ENCODE data around the gene KRT1.

The KRT1 gene

DNA sequence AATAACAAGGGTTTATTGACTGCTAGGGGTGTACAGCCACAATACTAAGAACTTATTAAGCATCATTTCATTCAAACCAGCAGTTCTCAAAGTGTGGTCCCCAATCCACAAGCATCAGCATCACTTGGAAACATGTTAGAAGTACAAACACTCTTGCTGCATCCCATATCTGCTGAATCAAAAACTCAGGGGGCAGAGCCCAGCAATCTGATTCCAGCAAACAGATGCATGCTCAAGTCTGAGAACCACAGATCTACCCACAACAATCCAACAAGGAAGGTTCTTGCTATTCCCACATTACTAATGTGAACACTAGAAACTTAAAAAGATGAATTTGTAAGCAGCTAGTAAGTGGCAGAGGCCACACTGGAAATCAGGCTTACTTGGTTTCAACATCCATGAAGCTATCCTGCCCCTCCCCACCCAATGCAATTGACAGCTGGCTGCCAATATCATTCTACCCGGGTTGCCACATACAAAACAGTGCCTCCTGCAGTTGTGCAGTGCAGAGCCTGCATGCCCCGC lies 16.9 kb upstream of the KRT1 start:
- Histone ChIP-seq H3K14ac (ENCODE audit: low read length) (no peak overlapping the region), H3K4me3 (ENCODE audit: low read length in 2 of 2) (no peak overlapping the region), H2BK12ac (ENCODE audit: low read length) (no peak overlapping the region), H3K9ac (ENCODE audit: low read depth, low read length, poor library complexity) (no peak overlapping the region), H4K91ac (ENCODE audit: low read depth, low read length, poor library complexity) (no peak overlapping the region), H3K79me1 (ENCODE audit: low read depth, low read length) (no peaks in the 10 kb centered on the region), H3K9me3 (replicated peaks in 1 of 2; ENCODE audit: control insufficient read depth in 2 of 2, insufficient read depth in 1 of 2, low read depth in 1 of 2, low read length in 2 of 2) (no peaks in the 10 kb centered on the region), H3K27me3 (ENCODE audit: control insufficient read depth in 3 of 3, insufficient read depth in 3 of 3, low read depth in 1 of 3, low read length in 3 of 3) (peaks cover 0 to 14% (median 0%) of the 10 kb centered on the region in 3 experiments), H4K8ac (ENCODE audit: low read depth, low read length) (no peak overlapping the region), H2AFZ (ENCODE audit: low read length) (no peak overlapping the region), H2BK120ac (ENCODE audit: low read depth, low read length) (no peak overlapping the region), H3K4me1 (ENCODE audit: control insufficient read depth in 2 of 2, insufficient read depth in 1 of 2, low read depth in 1 of 2, low read length in 2 of 2) (peaks cover 0 to 9% of the 10 kb centered on the region in 2 donors), H2BK15ac (ENCODE audit: low read length) (no peak overlapping the region), H3K4ac (ENCODE audit: low read length) (no peak overlapping the region), H3K27ac (replicated peaks; ENCODE audit: low read length) (no peak overlapping the region), H3K36me3 (replicated peaks in 1 of 2; ENCODE audit: control insufficient read depth in 2 of 2, insufficient read depth in 2 of 2, low read length in 2 of 2) (no peaks in the 10 kb centered on the region), H3K23ac (ENCODE audit: low read depth, low read length, poor library complexity) (no peak overlapping the region), H3K4me2 (ENCODE audit: insufficient read depth, low read length, poor library complexity, severe bottlenecking) (no peak overlapping the region), H3K18ac (ENCODE audit: low read length) (no peak overlapping the region), H2BK5ac (ENCODE audit: low read length) (peak overlapping the region; percentile 67), H2AK5ac (ENCODE audit: low read depth, low read length) (no peak overlapping the region)
- no peak for DNase-seq (ENCODE audit: low spot score)
- WGBS, 2 donors (ENCODE audit: extremely low coverage in 2 of 2, insufficient read length in 2 of 2, insufficient replicate concordance in 1 of 2): no CpG with 5 or more reads among the region's 2 CpGs

DNA sequence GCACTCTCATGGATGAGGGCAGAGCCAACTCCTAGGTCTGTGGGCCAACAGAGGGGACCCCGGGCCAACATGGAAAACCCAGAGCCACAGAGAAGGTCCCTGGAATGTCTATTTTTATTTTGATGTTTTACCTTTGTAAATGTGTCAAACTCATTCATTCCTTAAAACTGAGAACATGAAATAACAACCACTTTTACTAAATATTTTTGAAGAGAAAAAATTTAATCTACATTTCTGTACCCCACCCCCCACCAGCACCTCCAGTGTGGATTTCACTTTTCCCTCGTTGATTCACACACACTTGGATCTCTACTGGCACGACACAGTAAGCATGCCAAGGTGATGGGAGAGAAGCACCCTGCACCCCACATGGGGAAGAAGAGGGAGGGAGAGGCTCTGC lies 16.4 kb upstream of the KRT1 start:
- H3K36me3 ChIP-seq (replicated peaks in 1 of 2; ENCODE audit: control insufficient read depth in 2 of 2, insufficient read depth in 2 of 2, low read length in 2 of 2): no peaks in the 10 kb centered on the region
- no peaks in the 10 kb centered on the region for H3K9me3 ChIP-seq (replicated peaks in 1 of 2; ENCODE audit: control insufficient read depth in 2 of 2, insufficient read depth in 1 of 2, low read depth in 1 of 2, low read length in 2 of 2)
- DNase-seq (ENCODE audit: low spot score): no peak
- H4K91ac ChIP-seq (ENCODE audit: low read depth, low read length, poor library complexity): no peak overlapping the region
- no peak overlapping the region for H2BK12ac ChIP-seq (ENCODE audit: low read length)
- H3K18ac ChIP-seq (ENCODE audit: low read length): peak overlapping the region; percentile 17
- H2BK5ac ChIP-seq (ENCODE audit: low read length): no peak overlapping the region
- no peak overlapping the region for H3K9ac ChIP-seq (ENCODE audit: low read depth, low read length, poor library complexity)
- no peak overlapping the region for H2BK120ac ChIP-seq (ENCODE audit: low read depth, low read length)
- peaks cover 0 to 19% (median 0%) of the 10 kb centered on the region in 3 experiments for H3K27me3 ChIP-seq (ENCODE audit: control insufficient read depth in 3 of 3, insufficient read depth in 3 of 3, low read depth in 1 of 3, low read length in 3 of 3)
- peaks cover 0 to 11% of the 10 kb centered on the region in 2 donors for H3K4me1 ChIP-seq (ENCODE audit: control insufficient read depth in 2 of 2, insufficient read depth in 1 of 2, low read depth in 1 of 2, low read length in 2 of 2)
- H3K4me2 ChIP-seq (ENCODE audit: insufficient read depth, low read length, poor library complexity, severe bottlenecking): no peak overlapping the region
- H2BK15ac ChIP-seq (ENCODE audit: low read length): no peak overlapping the region
- no peak overlapping the region for H3K14ac ChIP-seq (ENCODE audit: low read length)
- no peak overlapping the region for H4K8ac ChIP-seq (ENCODE audit: low read depth, low read length)
- no peak overlapping the region for H3K4ac ChIP-seq (ENCODE audit: low read length)
- no peak overlapping the region for H2AK5ac ChIP-seq (ENCODE audit: low read depth, low read length)
- no peaks in the 10 kb centered on the region for H3K79me1 ChIP-seq (ENCODE audit: low read depth, low read length)
- no CpG with 5 or more reads among the region's 3 CpGs for WGBS, 2 donors (ENCODE audit: extremely low coverage in 2 of 2, insufficient read length in 2 of 2, insufficient replicate concordance in 1 of 2)
- H2AFZ ChIP-seq (ENCODE audit: low read length): no peak overlapping the region
- H3K27ac ChIP-seq (replicated peaks; ENCODE audit: low read length): no peak overlapping the region
- no peak overlapping the region for H3K23ac ChIP-seq (ENCODE audit: low read depth, low read length, poor library complexity)
- H3K4me3 ChIP-seq (ENCODE audit: low read length in 2 of 2): no peak overlapping the region

DNA sequence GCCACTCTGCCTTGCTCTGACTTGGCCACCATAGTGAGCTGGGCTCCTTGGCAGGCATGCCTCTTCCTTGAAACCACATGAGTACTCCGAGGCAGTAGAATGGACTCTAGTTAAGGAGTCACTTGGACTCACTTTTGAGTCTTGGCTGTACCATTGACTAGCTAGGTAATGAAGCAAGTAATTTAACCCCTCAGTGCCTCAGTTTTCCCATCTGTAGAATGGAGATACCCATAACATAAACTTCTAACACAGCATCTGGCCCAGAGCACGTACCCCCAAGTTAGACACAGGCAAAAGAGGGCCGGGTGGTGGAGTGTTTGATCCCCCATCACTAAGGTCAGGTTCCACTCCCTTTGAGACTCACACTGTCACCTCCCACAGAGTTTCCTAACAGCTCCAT lies 14.8 kb upstream of the KRT1 start:
- no peak overlapping the region for H2AK5ac ChIP-seq (ENCODE audit: low read depth, low read length)
- H3K9me3 ChIP-seq (replicated peaks in 1 of 2; ENCODE audit: control insufficient read depth in 2 of 2, insufficient read depth in 1 of 2, low read depth in 1 of 2, low read length in 2 of 2): no peaks in the 10 kb centered on the region
- no peak for DNase-seq (ENCODE audit: low spot score)
- no peak overlapping the region for H2BK12ac ChIP-seq (ENCODE audit: low read length)
- H2BK15ac ChIP-seq (ENCODE audit: low read length): no peak overlapping the region
- H2AFZ ChIP-seq (ENCODE audit: low read length): no peak overlapping the region
- H3K18ac ChIP-seq (ENCODE audit: low read length): no peak overlapping the region
- H3K4me1 ChIP-seq (ENCODE audit: control insufficient read depth in 2 of 2, insufficient read depth in 1 of 2, low read depth in 1 of 2, low read length in 2 of 2): peaks cover 0 to 17% of the 10 kb centered on the region in 2 donors
- H3K36me3 ChIP-seq (replicated peaks in 1 of 2; ENCODE audit: control insufficient read depth in 2 of 2, insufficient read depth in 2 of 2, low read length in 2 of 2): no peaks in the 10 kb centered on the region
- H3K4ac ChIP-seq (ENCODE audit: low read length): no peak overlapping the region
- H3K79me1 ChIP-seq (ENCODE audit: low read depth, low read length): no peaks in the 10 kb centered on the region
- no peak overlapping the region for H3K9ac ChIP-seq (ENCODE audit: low read depth, low read length, poor library complexity)
- no peak overlapping the region for H3K4me2 ChIP-seq (ENCODE audit: insufficient read depth, low read length, poor library complexity, severe bottlenecking)
- no peak overlapping the region for H3K14ac ChIP-seq (ENCODE audit: low read length)
- no peak overlapping the region for H3K27ac ChIP-seq (replicated peaks; ENCODE audit: low read length)
- no peak overlapping the region for H2BK5ac ChIP-seq (ENCODE audit: low read length)
- WGBS, 2 donors (ENCODE audit: extremely low coverage in 2 of 2, insufficient read length in 2 of 2, insufficient replicate concordance in 1 of 2): no CpG with 5 or more reads among the region's 3 CpGs
- no peak overlapping the region for H2BK120ac ChIP-seq (ENCODE audit: low read depth, low read length)
- H4K8ac ChIP-seq (ENCODE audit: low read depth, low read length): no peak overlapping the region
- H3K4me3 ChIP-seq (ENCODE audit: low read length in 2 of 2): no peak overlapping the region
- H3K27me3 ChIP-seq (ENCODE audit: control insufficient read depth in 3 of 3, insufficient read depth in 3 of 3, low read depth in 1 of 3, low read length in 3 of 3): peaks cover 0 to 35% (median 7%) of the 10 kb centered on the region in 3 experiments
- no peak overlapping the region for H3K23ac ChIP-seq (ENCODE audit: low read depth, low read length, poor library complexity)
- H4K91ac ChIP-seq (ENCODE audit: low read depth, low read length, poor library complexity): no peak overlapping the region

DNA sequence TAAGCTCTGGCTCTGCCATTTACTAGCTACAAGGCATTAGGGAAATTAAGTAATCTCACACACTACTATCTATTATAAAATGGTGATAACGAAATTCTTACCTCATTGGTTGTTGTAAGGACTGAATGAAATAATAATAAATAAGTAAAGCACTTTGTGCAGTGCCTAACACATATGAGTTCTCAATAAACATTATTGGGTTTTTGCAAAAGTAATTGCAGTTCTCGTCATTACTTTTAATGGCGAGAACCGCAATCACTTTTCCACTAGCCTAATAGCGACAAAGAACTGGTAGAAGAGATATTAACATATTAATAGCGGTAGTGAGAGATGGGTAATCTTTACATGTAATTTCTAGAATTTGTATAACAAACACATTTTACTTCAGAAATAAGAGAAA lies 13.9 kb upstream of the KRT1 start:
- WGBS, 2 donors (ENCODE audit: extremely low coverage in 2 of 2, insufficient read length in 2 of 2, insufficient replicate concordance in 1 of 2): no CpG with 5 or more reads among the region's 6 CpGs
- H2BK120ac ChIP-seq (ENCODE audit: low read depth, low read length): no peak overlapping the region
- no peak overlapping the region for H2BK12ac ChIP-seq (ENCODE audit: low read length)
- no peak overlapping the region for H3K23ac ChIP-seq (ENCODE audit: low read depth, low read length, poor library complexity)
- no peak overlapping the region for H3K4me2 ChIP-seq (ENCODE audit: insufficient read depth, low read length, poor library complexity, severe bottlenecking)
- no peak overlapping the region for H2BK5ac ChIP-seq (ENCODE audit: low read length)
- H3K36me3 ChIP-seq (replicated peaks in 1 of 2; ENCODE audit: control insufficient read depth in 2 of 2, insufficient read depth in 2 of 2, low read length in 2 of 2): no peaks in the 10 kb centered on the region
- peaks cover 0 to 17% of the 10 kb centered on the region in 2 donors for H3K4me1 ChIP-seq (ENCODE audit: control insufficient read depth in 2 of 2, insufficient read depth in 1 of 2, low read depth in 1 of 2, low read length in 2 of 2)
- H2AK5ac ChIP-seq (ENCODE audit: low read depth, low read length): no peak overlapping the region
- H2AFZ ChIP-seq (ENCODE audit: low read length): no peak overlapping the region
- no peak overlapping the region for H4K91ac ChIP-seq (ENCODE audit: low read depth, low read length, poor library complexity)
- no peaks in the 10 kb centered on the region for H3K9me3 ChIP-seq (replicated peaks in 1 of 2; ENCODE audit: control insufficient read depth in 2 of 2, insufficient read depth in 1 of 2, low read depth in 1 of 2, low read length in 2 of 2)
- H3K14ac ChIP-seq (ENCODE audit: low read length): no peak overlapping the region
- H3K4ac ChIP-seq (ENCODE audit: low read length): no peak overlapping the region
- H3K4me3 ChIP-seq (ENCODE audit: low read length in 2 of 2): no peak overlapping the region
- no peak overlapping the region for H3K27ac ChIP-seq (replicated peaks; ENCODE audit: low read length)
- no peak overlapping the region for H3K18ac ChIP-seq (ENCODE audit: low read length)
- H2BK15ac ChIP-seq (ENCODE audit: low read length): no peak overlapping the region
- no peaks in the 10 kb centered on the region for H3K79me1 ChIP-seq (ENCODE audit: low read depth, low read length)
- no peak overlapping the region for H4K8ac ChIP-seq (ENCODE audit: low read depth, low read length)
- no peak for DNase-seq (ENCODE audit: low spot score)
- peaks cover 0 to 41% (median 7%) of the 10 kb centered on the region in 3 experiments for H3K27me3 ChIP-seq (ENCODE audit: control insufficient read depth in 3 of 3, insufficient read depth in 3 of 3, low read depth in 1 of 3, low read length in 3 of 3)
- H3K9ac ChIP-seq (ENCODE audit: low read depth, low read length, poor library complexity): no peak overlapping the region

Measured in neuronal stem cell (in vitro differentiated cells).